A549 (cell line): ENCODE results near the gene TMBIM1. TPM values are rescaled to one million over a fixed set of nuclear protein-coding genes. Genes with fewer than 3 reads are reported as not detected.
A peak's percentile ranks its signal among the peaks of the same experiment; 100 is the strongest.

Experiments
- ATAC-seq, 2 experiments: fragments of 200-7000 bp in 1 of 2; fragments of >200 bp in 1 of 2; cut with Nextera tagmentation in 1 of 2; cut with Tn5 transposase in 1 of 2; 3 replicates each; pipeline versions ENCODE4 v1.8.0 to v1.9.1; 2018 to 2020; ENCODE audit warnings: mild to moderate bottlenecking in 1 of 2, moderate library complexity in 1 of 2
- CTCF ChIA-PET: fragments of 300-600 bp; sonication (Branson Sonifier 250); formaldehyde crosslinking; extraction: SDS; loops from one replicate; lab custom pipeline; 2021; ENCODE audit warnings: antibody characterized with exemption, inconsistent platforms; lab: Yijun Ruan, JAX
- POLR2A ChIA-PET: fragments of 350-600 bp; formaldehyde crosslinking; extraction: SDS; loops from one replicate; lab custom pipeline; 2021; ENCODE audit warnings: antibody characterized with exemption, inconsistent platforms; lab: Yijun Ruan, JAX
- DNase-seq, 2 experiments: peaks; one replicate each; pipeline versions ENCODE4 v3.0.0 to v3.0.0-alpha.2; 2011 to 2016; ENCODE audit warnings: low read depth in 1 of 2, low spot score in 1 of 2
- FAIRE-seq: peaks from 2 replicates; lab custom pipeline; 2011; peaks lifted over from hg19 to GRCh38; lab: Jason Lieb, UNC
- H3K27ac ChIP-seq, 2 experiments: fragments of >200 bp; sonication (Bioruptor Twin); formaldehyde crosslinking; 3 replicates each; pipeline ENCODE4 v1.5.1; 2016 to 2017
- H3K4me1 ChIP-seq: fragments of >200 bp; sonication (Bioruptor Twin); formaldehyde crosslinking; 3 replicates; pipeline ENCODE4 v1.6.1; 2016
- H3K4me2 ChIP-seq: fragments of >200 bp; sonication (Bioruptor Twin); formaldehyde crosslinking; 3 replicates; pipeline ENCODE4 v1.6.1; 2016
- H3K4me3 ChIP-seq: fragments of >200 bp; sonication (Bioruptor Twin); formaldehyde crosslinking; 3 replicates; pipeline ENCODE4 v1.5.1; 2016
- H3K9me3 ChIP-seq: fragments of >200 bp; sonication (Bioruptor Twin); formaldehyde crosslinking; 3 replicates; pipeline ENCODE4 v1.6.1; 2016
- CHD4 ChIP-seq: fragments of 200-600 bp; sonication (generic); IDR thresholded peaks from 2 replicates; pipeline ENCODE4 v1.6.1; 2016; ENCODE audit warnings: antibody characterized with exemption, mild to moderate bottlenecking, borderline replicate concordance
- CTCF ChIP-seq: fragments of >200 bp; sonication (Bioruptor Twin); formaldehyde crosslinking; IDR thresholded peaks from 3 replicates; pipeline ENCODE4 v1.5.1; 2016
- HDAC2 ChIP-seq: fragments of 200-600 bp; sonication (generic); IDR thresholded peaks from 2 replicates; pipeline ENCODE4 v1.6.1; 2016
- HES2 ChIP-seq: fragments of >200 bp; sonication (Bioruptor Twin); formaldehyde crosslinking; IDR thresholded peaks from 2 replicates; pipeline ENCODE4 v1.6.1; 2016
- MAFK ChIP-seq: fragments of 450-650 bp; IDR thresholded peaks from 2 replicates; pipeline ENCODE4 v1.6.1; 2014; ENCODE audit not compliant: partially characterized antibody
- MYC ChIP-seq: IDR thresholded peaks from 2 replicates; pipeline ENCODE4 v1.6.1; 2012; ENCODE audit warnings: mild to moderate bottlenecking, inconsistent platforms, low read length, improper control_type of control experiment, borderline replicate concordance
- NR3C1 ChIP-seq: fragments of >200 bp; sonication (Bioruptor Twin); formaldehyde crosslinking; IDR thresholded peaks from 3 replicates; pipeline ENCODE4 v1.6.1; 2017
- PHF8 ChIP-seq: fragments of 200-600 bp; sonication (generic); IDR thresholded peaks from 2 replicates; pipeline ENCODE4 v1.6.1; 2016; ENCODE audit warnings: low read depth, mild to moderate bottlenecking, antibody characterized with exemption, moderate library complexity, borderline replicate concordance
- RAD21 ChIP-seq, 2 experiments: fragments of >200 bp in 1 of 2; sonication (Bioruptor Twin) in 1 of 2; formaldehyde crosslinking in 1 of 2; IDR thresholded peaks in 1 of 2; conservative IDR thresholded peaks in 1 of 2; 2 replicates in 1 of 2; 3 replicates in 1 of 2; pipeline ENCODE4 v1.6.1; 2012 to 2018; ENCODE audit warnings: inconsistent platforms in 1 of 2
- RARB ChIP-seq: fragments of 250-450 bp; sonication (Bioruptor Pico); IDR thresholded peaks from 2 replicates; pipeline ENCODE4 v1.8.0; 2021; ENCODE audit warnings: mild to moderate bottlenecking, moderate library complexity
- RNF2 ChIP-seq: fragments of 200-600 bp; sonication (generic); IDR thresholded peaks from 2 replicates; pipeline ENCODE4 v1.6.1; 2016; ENCODE audit warnings: low read depth, mild to moderate bottlenecking, antibody characterized with exemption, moderate library complexity, borderline replicate concordance
- SMC3 ChIP-seq: fragments of >200 bp; sonication (Bioruptor Twin); formaldehyde crosslinking; IDR thresholded peaks from 3 replicates; pipeline ENCODE4 v1.6.1; 2018; ENCODE audit warnings: inconsistent platforms
- ZC3H11A ChIP-seq: fragments of 450-650 bp; IDR thresholded peaks from 2 replicates; pipeline ENCODE4 v1.6.1; 2014; ENCODE audit warnings: antibody characterized with exemption, mild to moderate bottlenecking
- WGBS: methylation state at CpG from one replicate; pipeline ENCODE4 v1.1.6; 2017; ENCODE audit errors: missing lambda C conversion rate; 5-methylcytosine and 5-hydroxymethylcytosine counted together
- polyA plus RNA-seq, 4 experiments: library from polyadenylated mRNA; depleted of rRNA in 3 of 4; stranded (reverse); fragments of >200 nt; fragmentation: RNase III in 1 of 4; extraction: RNeasy Plus Mini Kit Qiagen cat#74134 plus additional on column Dnase treatment in 1 of 4; gene quantifications; 2 replicates in 3 of 4; 3 replicates in 1 of 4; pipeline ENCODE4 v1.2.3, GENCODE V29; 2011 to 2017
- TF ChIP-seq, protein P1 (sequence below): fragments of 250-450 bp; sonication (Bioruptor Pico); IDR thresholded peaks from 2 replicates; pipeline ENCODE4 v1.5.0; 2020; ENCODE audit warnings: low read depth, mild to moderate bottlenecking, moderate library complexity
- TF ChIP-seq, protein P2 (sequence below): IDR thresholded peaks from 2 replicates; pipeline ENCODE4 v1.6.1; 2012
- TF ChIP-seq, protein P3 (sequence below): fragments of 150-350 bp; IDR thresholded peaks from 2 replicates; pipeline ENCODE4 v1.6.1; 2014; ENCODE audit warnings: low read depth, mild to moderate bottlenecking, low read length

Gene TMBIM1
- polyA plus RNA-seq, 2 of the 4 experiments (the other 2 are of a cell fraction), result 61.4 to 70.4 TPM

GRCh38 chr2:218307415-218308090 lies 15.2 kb upstream of the TMBIM1 start:
- FAIRE-seq, result no peak
- Histone ChIP-seq H3K4me2 (no peak overlapping the region), H3K27ac (no peak overlapping the region), H3K4me1 (peaks cover 9% of the 10 kb centered on the region; the same call in 2 of the 3 replicates), H3K9me3 (no peaks in the 10 kb centered on the region), H3K4me3 (no peak overlapping the region)
- ChIA-PET POLR2A (interaction anchor here (0.5 kb wide), 1 partner anchor 81 kb away, joined by 3 read pairs; no protein-coding TSS in a partner anchor), CTCF (interaction anchor here (0.9 to 3.0 kb wide), 8 partner anchors 15 to 89 kb away, joined by 3 to 19 read pairs (median 4); partner anchors contain the start of genes CATIP and TMBIM1)
- no peak for ATAC-seq
- DNase-seq, result no peak
- 72% methylated on average over 6 of the region's 6 CpGs for WGBS
- TF ChIP-seq, protein P1, sequence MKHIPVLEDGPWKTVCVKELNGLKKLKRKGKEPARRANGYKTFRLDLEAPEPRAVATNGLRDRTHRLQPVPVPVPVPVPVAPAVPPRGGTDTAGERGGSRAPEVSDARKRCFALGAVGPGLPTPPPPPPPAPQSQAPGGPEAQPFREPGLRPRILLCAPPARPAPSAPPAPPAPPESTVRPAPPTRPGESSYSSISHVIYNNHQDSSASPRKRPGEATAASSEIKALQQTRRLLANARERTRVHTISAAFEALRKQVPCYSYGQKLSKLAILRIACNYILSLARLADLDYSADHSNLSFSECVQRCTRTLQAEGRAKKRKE (CRISPR knock-in tag), result no peak
- TF ChIP-seq CHD4 (no peak), MYC (no peak)

DNA sequence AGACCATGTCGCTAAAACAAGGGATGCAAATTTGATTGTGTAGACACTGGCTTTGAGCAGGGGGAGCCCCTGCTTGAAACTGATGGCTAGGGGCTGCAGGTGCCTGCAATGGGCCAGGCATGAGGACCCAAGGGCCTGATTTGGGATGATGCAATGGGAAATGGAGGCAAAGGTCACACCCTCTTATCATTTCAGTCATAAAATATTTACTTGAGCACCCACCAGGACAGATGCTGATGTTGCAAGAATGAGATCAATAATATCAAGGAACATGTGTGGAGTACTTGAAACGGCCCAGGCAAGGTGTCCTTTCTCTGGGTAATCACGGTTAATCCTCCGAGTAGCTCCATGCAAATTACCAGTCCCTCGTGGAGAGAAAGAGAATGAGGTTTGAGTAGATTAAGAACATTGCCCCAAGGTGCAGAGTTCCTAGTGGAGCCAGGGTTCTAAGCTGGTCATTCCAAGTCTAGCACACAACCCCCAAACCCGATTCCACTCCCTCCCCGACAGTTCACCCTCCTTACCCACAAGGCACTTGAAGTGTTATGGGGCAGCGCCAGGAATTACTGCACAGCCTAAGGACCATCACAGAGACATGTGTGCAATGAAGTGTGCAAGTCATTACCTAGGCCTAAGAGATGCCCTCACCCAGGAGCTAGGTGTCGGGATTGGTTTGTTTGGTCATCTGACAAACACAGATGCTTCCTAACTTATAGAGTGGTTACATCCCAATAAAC lies 14.0 kb upstream of the TMBIM1 start:
- Histone ChIP-seq H3K4me3 (no peak overlapping the region), H3K9me3 (no peaks in the 10 kb centered on the region), H3K4me1 (no peaks in the 10 kb centered on the region), H3K4me2 (no peak overlapping the region), H3K27ac (no peak overlapping the region)
- no peak for TF ChIP-seq HES2
- no peak for FAIRE-seq
- WGBS, result 75% methylated on average over 9 of the region's 9 CpGs
- no peak for ATAC-seq
- POLR2A ChIA-PET, result no interaction called here
- DNase-seq, result no peak
- CTCF ChIA-PET, result interaction anchor here (0.9 to 3.0 kb wide), 8 partner anchors 14 to 90 kb away, joined by 3 to 19 read pairs (median 4); partner anchors contain the start of genes CATIP and TMBIM1

GRCh38 chr2:218305383-218305782 lies 13.1 kb upstream of the TMBIM1 start:
- FAIRE-seq (no peak), ATAC-seq (no peak), DNase-seq (no peak)
- H3K9me3 ChIP-seq, result no peaks in the 10 kb centered on the region
- TF ChIP-seq MAFK (no peak), RNF2 (no peak), PHF8 (no peak), ZC3H11A (no peak), HDAC2 (no peak)
- TF ChIP-seq, protein P1 (CRISPR knock-in tag), result no peak
- H3K4me3 ChIP-seq, result no peak overlapping the region
- H3K4me2 ChIP-seq, result no peak overlapping the region
- WGBS, result 66% methylated on average over 5 of the region's 5 CpGs
- ChIA-PET POLR2A (no interaction called here), CTCF (no interaction called here)
- no peak overlapping the region for H3K27ac ChIP-seq
- no peaks in the 10 kb centered on the region for H3K4me1 ChIP-seq

DNA sequence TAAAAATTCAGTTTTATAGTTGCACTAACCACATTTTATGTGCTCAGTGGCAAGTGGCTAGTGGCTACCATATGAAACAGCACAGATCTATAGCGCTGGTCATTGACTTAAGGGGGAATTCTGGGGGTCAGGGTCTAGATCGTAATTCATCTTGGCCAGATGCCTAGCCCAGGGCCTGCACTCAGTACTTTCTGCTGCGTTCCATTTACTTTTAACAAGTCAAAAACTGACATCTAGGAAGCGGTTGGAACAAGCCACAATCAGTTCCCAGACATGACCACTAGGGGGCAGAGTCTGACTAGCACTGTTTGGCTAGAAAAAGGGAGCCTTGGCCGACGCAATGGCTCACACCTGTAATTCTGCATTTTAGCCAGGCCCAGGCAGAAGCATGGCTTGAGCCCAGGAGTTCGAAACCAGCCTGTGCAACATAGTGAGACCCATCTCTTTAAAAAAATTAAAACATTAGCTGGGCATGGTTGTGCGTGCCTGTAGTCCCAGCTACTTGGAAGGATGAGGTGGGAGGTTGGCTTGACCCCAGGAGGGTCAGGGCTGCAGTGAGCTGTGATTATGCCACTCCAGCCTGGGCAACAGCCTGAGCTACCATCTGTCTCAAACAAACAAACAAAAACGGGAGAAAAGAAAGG lies 9.0 kb upstream of the TMBIM1 start:
- no peak overlapping the region for H3K4me3 ChIP-seq
- FAIRE-seq, result no peak
- ChIA-PET CTCF (interaction anchor here (0.7 to 3.0 kb wide), 36 partner anchors 9 to 347 kb away, joined by 3 to 49 read pairs (median 5); partner anchors contain the start of genes AAMP, CATIP, PNKD and TMBIM1), POLR2A (no interaction called here)
- DNase-seq, result peak; percentile 48 to 90
- H3K9me3 ChIP-seq, result no peaks in the 10 kb centered on the region
- ATAC-seq, result peak; percentile 88 to 93
- H3K27ac ChIP-seq, result peak overlapping the region in 1 of 2 experiments; percentile 37; a peak in 1 of 6 replicates
- no peak for TF ChIP-seq NR3C1
- peak; percentile 93 for TF ChIP-seq CTCF
- peak; percentile 89 for TF ChIP-seq SMC3
- TF ChIP-seq RAD21 (conservative IDR thresholded peaks at IDR 0.05 in 1 of 2, IDR thresholded peaks at IDR 0.05 in 1 of 2), result peak; percentile 95 to 96
- TF ChIP-seq, protein P2, sequence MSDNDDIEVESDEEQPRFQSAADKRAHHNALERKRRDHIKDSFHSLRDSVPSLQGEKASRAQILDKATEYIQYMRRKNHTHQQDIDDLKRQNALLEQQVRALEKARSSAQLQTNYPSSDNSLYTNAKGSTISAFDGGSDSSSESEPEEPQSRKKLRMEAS, result peak; percentile 34; the same call in 1 of the 2 replicates
- TF ChIP-seq, protein P3, sequence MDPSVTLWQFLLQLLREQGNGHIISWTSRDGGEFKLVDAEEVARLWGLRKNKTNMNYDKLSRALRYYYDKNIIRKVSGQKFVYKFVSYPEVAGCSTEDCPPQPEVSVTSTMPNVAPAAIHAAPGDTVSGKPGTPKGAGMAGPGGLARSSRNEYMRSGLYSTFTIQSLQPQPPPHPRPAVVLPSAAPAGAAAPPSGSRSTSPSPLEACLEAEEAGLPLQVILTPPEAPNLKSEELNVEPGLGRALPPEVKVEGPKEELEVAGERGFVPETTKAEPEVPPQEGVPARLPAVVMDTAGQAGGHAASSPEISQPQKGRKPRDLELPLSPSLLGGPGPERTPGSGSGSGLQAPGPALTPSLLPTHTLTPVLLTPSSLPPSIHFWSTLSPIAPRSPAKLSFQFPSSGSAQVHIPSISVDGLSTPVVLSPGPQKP, result no peak
- peak; percentile 71; the same call in 1 of the 2 replicates for TF ChIP-seq CHD4
- TF ChIP-seq RARB (CRISPR knock-in tag), result no peak
- H3K4me2 ChIP-seq, result no peak overlapping the region; the same call in 2 of the 3 replicates
- H3K4me1 ChIP-seq, result no peaks in the 10 kb centered on the region
- WGBS, result 7% methylated on average over 9 of the region's 9 CpGs
